Left kidney (tissue), 2 donors: ENCODE results near the gene LTBP3. TPM values are rescaled to one million over a fixed set of nuclear protein-coding genes. Genes with fewer than 3 reads are reported as not detected.
"Not testable (repeated sequence)": the region's sequence is repeated elsewhere in the genome, so short reads cannot be mapped to it uniquely, and the experiment has no call there.

ENCODE experiments used
- DNase-seq: peaks from one replicate; pipeline ENCODE4 v3.0.0-alpha.2; 2013
- polyA plus RNA-seq: library from polyadenylated mRNA; unstranded; fragments of 120-200 nt; gene quantifications from one replicate; pipeline ENCODE4 v1.2.1, GENCODE V29; 2013; ENCODE audit not compliant: insufficient read length

LTBP3 gene
- polyA plus RNA-seq, 1 donor = 142 TPM

DNA sequence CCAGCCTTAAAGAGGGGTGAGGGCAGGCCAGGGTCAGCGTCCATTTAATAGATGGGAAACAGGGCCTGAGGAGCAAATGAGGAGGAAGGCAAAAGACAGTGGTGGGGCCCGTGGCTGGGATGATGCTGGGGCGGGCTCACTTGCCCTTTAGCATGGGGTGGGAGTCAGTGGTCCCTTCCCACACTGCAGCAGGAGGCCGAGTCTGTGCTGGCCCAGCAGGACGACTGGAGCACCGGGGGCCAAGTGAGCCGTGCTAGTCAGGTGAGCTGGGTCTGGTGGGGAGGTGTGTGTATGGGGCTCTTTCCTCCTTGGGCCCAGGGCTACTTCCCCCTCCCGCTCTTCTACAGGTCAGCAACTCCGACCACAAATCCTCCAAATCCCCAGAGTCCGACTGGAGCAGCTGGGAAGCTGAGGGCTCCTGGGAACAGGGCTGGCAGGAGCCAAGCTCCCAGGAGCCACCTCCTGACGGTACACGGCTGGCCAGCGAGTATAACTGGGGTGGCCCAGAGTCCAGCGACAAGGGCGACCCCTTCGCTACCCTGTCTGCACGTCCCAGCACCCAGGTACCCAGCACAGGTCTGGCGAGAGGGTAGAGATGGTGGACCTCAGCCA, 20.4 kb downstream of the LTBP3 start:
- no peak for DNase-seq

DNA sequence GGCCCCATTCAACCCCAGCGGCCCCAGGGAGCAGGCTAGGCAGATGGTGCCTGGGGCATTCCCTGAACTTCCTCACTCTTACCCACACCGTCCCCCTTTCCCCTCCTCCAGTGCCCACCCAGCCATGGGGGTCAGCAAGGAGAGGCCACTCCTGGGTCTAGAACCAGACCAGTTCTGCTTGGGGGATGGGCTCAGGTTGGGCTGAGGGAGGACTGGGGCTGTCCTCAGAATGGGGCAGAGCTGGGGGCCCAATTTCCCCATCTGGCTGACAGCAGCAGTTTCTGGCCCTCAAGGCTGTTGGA, 20.9 kb downstream of the LTBP3 start:
- no peak for DNase-seq

- no peak for DNase-seq
Observed at GRCh38 chr11:65536412-65537295, 21.5 kb downstream of the LTBP3 start.

GRCh38 chr11:65535102-65535501, 23.1 kb downstream of the LTBP3 start:
- no peak for DNase-seq

- no peak for DNase-seq
Observed at GRCh38 chr11:65532388-65533064, 25.6 kb downstream of the LTBP3 start.

DNA sequence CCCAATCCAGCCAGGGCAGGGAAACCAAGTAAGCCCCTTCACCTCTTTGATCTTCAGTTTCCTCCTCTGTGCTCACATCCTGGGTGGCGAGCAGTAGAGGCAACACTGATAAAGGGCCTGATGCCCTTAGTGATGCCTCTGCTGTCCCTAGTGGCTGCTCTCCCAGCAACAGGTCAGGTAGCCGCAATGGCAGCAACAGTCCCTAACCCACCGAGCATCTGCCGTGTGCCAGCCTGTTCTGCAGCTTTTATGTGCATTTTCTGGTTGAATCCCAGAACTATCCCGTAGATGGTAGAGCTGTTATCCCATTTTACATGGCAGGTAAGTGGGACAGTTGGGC, 28.0 kb downstream of the LTBP3 start:
- no peak for DNase-seq

DNA sequence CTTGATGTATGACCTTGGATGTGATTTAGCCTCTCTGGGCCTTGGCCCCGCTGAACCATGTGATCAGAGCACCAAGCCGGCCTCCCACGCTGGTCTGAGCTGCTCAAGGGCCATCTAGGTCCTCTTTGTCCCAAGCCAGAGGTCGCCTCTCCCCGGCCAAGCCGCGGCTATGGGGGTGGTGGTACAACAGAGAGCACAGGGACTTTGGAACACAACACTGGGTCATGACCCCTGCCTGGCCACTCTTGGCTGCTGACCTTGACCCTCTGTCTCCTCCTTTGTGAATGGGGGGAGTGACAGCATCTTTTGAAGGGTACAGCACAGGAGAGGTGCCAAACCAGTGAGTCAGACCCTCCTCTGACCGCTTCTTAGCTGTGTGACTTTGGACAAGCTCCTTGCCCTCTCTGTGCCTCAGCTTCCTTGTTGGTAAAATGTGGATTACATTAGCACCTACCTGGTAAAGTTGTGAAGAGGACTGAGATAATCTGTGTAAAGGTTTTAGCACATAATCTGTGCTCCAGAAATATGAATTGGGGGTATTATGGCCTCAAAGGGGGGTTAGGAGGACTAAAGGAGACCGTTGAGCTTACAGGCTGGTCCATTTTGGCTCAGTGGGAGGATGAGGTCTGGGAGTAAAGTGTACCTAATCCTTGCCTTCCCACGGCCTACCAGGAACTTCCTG, 28.5 kb downstream of the LTBP3 start:
- DNase-seq = no peak

DNA sequence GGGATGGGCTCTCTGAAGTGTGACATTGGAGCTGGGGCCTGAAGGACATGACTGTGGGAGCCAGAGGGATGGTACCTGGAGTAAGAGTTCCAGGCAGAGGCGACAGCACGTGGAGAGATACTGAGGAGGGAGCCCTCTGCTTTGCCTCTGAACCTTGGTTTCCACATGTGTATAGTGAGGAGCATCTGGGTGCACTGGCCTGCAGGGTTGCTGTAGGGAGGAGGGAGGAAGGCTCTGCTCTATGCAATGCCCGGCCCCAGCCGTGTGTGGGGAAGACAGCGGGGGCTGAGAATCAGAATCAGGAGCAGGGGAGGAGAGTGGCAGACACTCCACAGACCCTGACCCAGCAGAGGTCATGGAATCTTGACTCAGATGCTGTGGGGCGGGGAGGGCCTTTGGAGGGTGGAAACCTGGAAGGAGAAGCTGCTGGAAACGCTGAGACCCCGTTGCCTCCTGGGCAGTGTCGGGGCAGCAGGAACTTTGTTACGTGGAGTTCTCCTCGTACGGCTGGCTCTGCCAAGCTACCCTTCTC, 29.3 kb downstream of the LTBP3 start:
- no peak for DNase-seq

- DNase-seq = no peak
Observed at GRCh38 chr11:65526744-65527143, 31.4 kb downstream of the LTBP3 start.

GRCh38 chr11:65525546-65526480, 32.3 kb downstream of the LTBP3 start:
- DNase-seq = no peak

GRCh38 chr11:65524741-65525545, 33.2 kb downstream of the LTBP3 start, which contains the start of gene SCYL1:
Gene SCYL1 (plus strand): TSS chr11:65525083. CDS start chr11:65525154, 71 bp downstream.
- DNase-seq = peak; percentile 71

DNA sequence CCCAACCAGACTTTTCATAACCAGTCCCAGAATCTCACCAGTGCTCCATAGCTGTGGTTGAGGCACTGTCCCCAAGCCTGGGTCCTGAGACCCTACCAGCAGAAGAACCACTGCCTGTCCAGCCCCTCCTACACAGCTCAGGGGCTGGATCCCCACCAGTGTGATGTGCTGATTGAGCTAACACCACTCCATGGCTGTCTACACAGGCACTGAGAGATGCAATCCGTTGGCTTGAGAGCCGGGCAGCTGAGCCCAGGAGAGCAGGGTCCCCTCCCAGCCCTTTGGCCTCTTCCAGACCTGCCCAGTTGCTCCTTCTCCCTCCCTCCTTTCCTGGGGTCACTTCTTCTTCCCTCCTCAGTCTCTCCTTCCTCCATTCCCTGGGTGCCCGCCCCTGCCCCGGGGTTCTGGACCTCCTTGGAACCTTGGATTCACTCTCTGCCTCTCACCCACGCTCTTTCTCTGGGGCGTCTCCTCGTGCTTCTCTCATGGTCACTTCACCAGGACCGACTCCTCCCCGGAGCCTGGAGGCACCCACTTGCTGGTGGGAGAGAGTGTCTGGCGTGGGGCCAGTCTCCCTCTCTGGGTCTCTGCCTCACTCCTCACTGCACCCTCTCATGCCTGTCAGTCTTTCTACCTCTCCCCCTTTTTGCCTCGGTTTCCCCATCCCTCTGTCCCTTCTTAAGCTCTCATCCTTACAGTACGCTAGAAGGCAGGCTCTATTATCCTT, 34.0 kb downstream of the LTBP3 start:
- no peak for DNase-seq

GRCh38 chr11:65523631-65523968, 34.6 kb downstream of the LTBP3 start:
- DNase-seq = not testable (repeated sequence)

GRCh38 chr11:65522718-65523630, 35.2 kb downstream of the LTBP3 start:
- not testable (repeated sequence) for DNase-seq

GRCh38 chr11:65521777-65522521, 36.2 kb downstream of the LTBP3 start:
- DNase-seq = not testable (repeated sequence)

DNA sequence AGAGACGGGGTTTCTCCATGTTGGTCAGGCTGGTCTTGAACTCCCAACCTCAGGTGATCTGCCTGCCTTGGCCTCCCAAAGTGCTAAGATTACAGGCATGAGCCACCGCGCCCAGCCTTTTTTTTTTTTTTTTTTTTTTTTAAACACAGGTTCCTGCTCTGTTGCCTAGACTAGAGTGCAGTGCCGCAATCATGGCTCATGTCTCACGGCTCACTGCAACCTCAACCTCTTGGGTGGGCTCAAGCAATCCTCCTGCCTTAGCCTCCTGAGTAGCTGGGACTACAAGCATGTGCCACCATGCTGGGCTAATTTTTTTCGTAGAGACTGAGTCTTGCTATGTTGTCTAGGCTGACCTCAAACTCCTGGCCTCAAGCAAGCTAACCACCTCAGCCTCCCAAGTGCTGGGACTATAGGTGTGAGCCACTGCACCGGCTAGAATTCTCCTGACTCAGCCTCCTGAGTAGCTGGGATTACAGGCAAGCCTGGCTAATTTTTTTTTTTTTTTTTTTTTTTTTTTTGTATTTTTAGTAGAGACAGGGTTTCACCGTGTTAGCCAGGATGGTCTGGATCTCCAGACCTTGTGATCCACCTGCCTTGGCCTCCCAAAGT, 39.1 kb downstream of the LTBP3 start:
- DNase-seq = not testable (repeated sequence)
